Activated CD8-positive, alpha-beta memory T cell treated with anti-CD3 and anti-CD28 coated beads, Interleukin-2, amount 50 U/mL, for 1 hour (primary cell): ENCODE data around the gene CDC42BPA.

Source experiments
- DNase-seq: peaks from one replicate; pipeline ENCODE4 v3.0.0-alpha.2; 2020; ENCODE audit errors: extremely low read depth

CDC42BPA gene

GRCh38 chr1:226981386-226981817 lies 336.9 kb downstream of the CDC42BPA start:
- no peak for DNase-seq

GRCh38 chr1:226980565-226981385 lies 337.5 kb downstream of the CDC42BPA start:
- DNase-seq = no peak

- DNase-seq = no peak
Measured at GRCh38 chr1:226980122-226980560, 338.2 kb downstream of the CDC42BPA start.

GRCh38 chr1:226979517-226980121 lies 338.7 kb downstream of the CDC42BPA start:
- no peak for DNase-seq

- no peak for DNase-seq
Measured at GRCh38 chr1:226979115-226979516, 339.2 kb downstream of the CDC42BPA start.

- DNase-seq = no peak
Measured at GRCh38 chr1:226978432-226979114, 339.7 kb downstream of the CDC42BPA start.

- DNase-seq = no peak
Measured at GRCh38 chr1:226977643-226978431, 340.5 kb downstream of the CDC42BPA start.

- DNase-seq = no peak
Measured at GRCh38 chr1:226976978-226977642, 341.2 kb downstream of the CDC42BPA start.

- no peak for DNase-seq
Measured at GRCh38 chr1:226976276-226976977, 341.9 kb downstream of the CDC42BPA start.

GRCh38 chr1:226975259-226976250 lies 342.7 kb downstream of the CDC42BPA start:
- DNase-seq = no peak

GRCh38 chr1:226974544-226975258 lies 343.6 kb downstream of the CDC42BPA start:
- no peak for DNase-seq

- no peak for DNase-seq
Measured at GRCh38 chr1:226973898-226974543, 344.3 kb downstream of the CDC42BPA start.

GRCh38 chr1:226973371-226973897 lies 344.9 kb downstream of the CDC42BPA start:
- DNase-seq = no peak

GRCh38 chr1:226972931-226973330 lies 345.4 kb downstream of the CDC42BPA start:
- DNase-seq = no peak

- no peak for DNase-seq
Measured at GRCh38 chr1:226971765-226972164, 346.5 kb downstream of the CDC42BPA start.

GRCh38 chr1:226967665-226968064 lies 350.6 kb downstream of the CDC42BPA start:
- no peak for DNase-seq

GRCh38 chr1:226966683-226967082 lies 351.6 kb downstream of the CDC42BPA start:
- no peak for DNase-seq
